Panc1 (cell line): ENCODE data around the gene IL22RA1. TPM values are rescaled to one million over a fixed set of nuclear protein-coding genes. Genes with fewer than 3 reads are reported as not detected.

ENCODE experiments used
- ATAC-seq: fragments of 200-7000 bp; cut with Tn5 transposase; 2 replicates; pipeline ENCODE4 v1.9.1; 2020; ENCODE audit warnings: mild to moderate bottlenecking, moderate library complexity
- BruUV-seq: library from RNA; stranded (reverse); fragments of 400-500 nt; replicated peaks from 2 replicates; lab custom pipeline; 2021; lab: Mats Ljungman, UMichigan
- CTCF ChIA-PET: fragments of 300-600 bp; sonication (Branson Sonifier 250); formaldehyde crosslinking; loops from one replicate; lab custom pipeline; 2022; ENCODE audit warnings: antibody characterized with exemption; lab: Charles Lee
- POLR2A ChIA-PET: fragments of 300-600 bp; sonication (Branson Sonifier 250); formaldehyde crosslinking; loops from one replicate; lab custom pipeline; 2022; ENCODE audit warnings: antibody characterized with exemption; lab: Charles Lee
- DNase-seq: peaks from one replicate; pipeline ENCODE4 v3.0.0-alpha.2; 2010; ENCODE audit warnings: low read depth, low spot score
- H3K27ac ChIP-seq: 2 replicates; pipeline ENCODE4 v1.5.1; 2011; ENCODE audit warnings: mild to moderate bottlenecking, low read length, inconsistent platforms
- H3K27me3 ChIP-seq: fragments of 200-500 bp; sonication (Bioruptor generic); 2 replicates; pipeline ENCODE4 v1.6.0; 2014; ENCODE audit warnings: low read length, inconsistent platforms; ENCODE audit not compliant: control insufficient read depth, insufficient read depth
- H3K36me3 ChIP-seq: fragments of 200-500 bp; sonication (Bioruptor generic); 2 replicates; pipeline ENCODE4 v1.5.1; 2014; ENCODE audit warnings: inconsistent platforms, mild to moderate bottlenecking, low read length, moderate library complexity; ENCODE audit not compliant: control insufficient read depth, insufficient read depth
- H3K4me1 ChIP-seq: 2 replicates; pipeline ENCODE4 v1.5.1; 2011; ENCODE audit warnings: inconsistent platforms, mild to moderate bottlenecking, low read length, moderate library complexity; ENCODE audit not compliant: control insufficient read depth, insufficient read depth
- H3K4me3 ChIP-seq, 2 experiments: 2 replicates each; pipeline ENCODE4 v1.5.1; 2011 to 2012; ENCODE audit warnings: low read depth in 2 of 2, low read length in 2 of 2, mild to moderate bottlenecking in 2 of 2, inconsistent platforms in 1 of 2, moderate library complexity in 1 of 2
- H3K9me3 ChIP-seq: fragments of 200-500 bp; sonication (Bioruptor generic); 2 replicates; pipeline ENCODE4 v1.5.1; 2014; ENCODE audit warnings: low read depth, mild to moderate bottlenecking, inconsistent platforms, low read length, moderate library complexity; ENCODE audit not compliant: control insufficient read depth, insufficient read depth
- POLR2AphosphoS5 ChIP-seq: IDR thresholded peaks from 2 replicates; pipeline ENCODE4 v1.6.1; 2012; ENCODE audit warnings: mild to moderate bottlenecking, low read depth, low read length, moderate library complexity
- SIN3A ChIP-seq: IDR thresholded peaks from 2 replicates; pipeline ENCODE4 v1.6.1; 2012; ENCODE audit warnings: low read depth, mild to moderate bottlenecking, low read length, moderate library complexity, borderline replicate concordance; ENCODE audit not compliant: insufficient read depth
- in situ Hi-C: cut with HindIII; loops from 2 replicates; pipeline ENCODE4 v1.10.0; 2016; ENCODE audit warnings: low sequenced_read_pairs, low pct_unique_long_range_greater_than_20kb
- intact Hi-C: fragments of 100-400 bp; cut with micrococcal nuclease; formaldehyde crosslinking; loops from one replicate; pipeline ENCODE4 v1.10.0; 2022; ENCODE audit not compliant: unreplicated experiment
- total RNA-seq: library from RNA; stranded (reverse); gene quantifications from one replicate; pipeline ENCODE4 v1.2.1, GENCODE V29; 2021; ENCODE audit not compliant: unreplicated experiment
- TF ChIP-seq, protein P1 (sequence below): fragments of 450-650 bp; IDR thresholded peaks from 2 replicates; pipeline ENCODE4 v1.5.1; 2017; ENCODE audit warnings: mild to moderate bottlenecking
- TF ChIP-seq, protein P2 (sequence below), 2 experiments: IDR thresholded peaks; 2 replicates each; pipeline ENCODE4 v1.6.1; 2011 to 2012; ENCODE audit warnings: low read depth in 2 of 2, control low read depth in 1 of 2, low read length in 1 of 2, mild to moderate bottlenecking in 1 of 2, moderate library complexity in 1 of 2; ENCODE audit not compliant: insufficient read depth in 1 of 2

IL22RA1 gene
- total RNA-seq, 1 experiment from 2014 or later = 1.1 TPM

DNA sequence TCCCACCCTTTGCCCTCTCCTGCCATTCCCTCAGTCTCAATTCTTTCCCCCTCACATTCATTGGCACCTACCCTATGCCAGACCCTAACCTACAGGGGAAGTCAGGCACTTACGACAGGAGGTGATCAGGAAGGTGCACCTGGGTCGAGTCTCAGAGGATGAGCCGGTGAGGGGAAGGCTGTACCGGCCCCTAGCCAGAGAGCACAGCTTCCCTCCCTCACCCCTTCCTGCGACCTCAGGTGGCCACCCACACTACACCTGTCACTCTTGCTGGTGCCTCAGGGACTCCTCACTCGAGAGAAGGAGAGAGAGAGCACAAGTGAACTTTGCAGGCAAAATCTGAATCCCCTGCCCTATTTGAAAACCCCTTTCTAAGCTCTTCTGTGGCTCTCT is 29.3 kb downstream of the IL22RA1 start:
- H3K27ac ChIP-seq = no peak overlapping the region
- no peaks in the 10 kb centered on the region; the same call in 1 of the 2 replicates for H3K36me3 ChIP-seq
- no peak for ATAC-seq
- no peaks in the 10 kb centered on the region for H3K27me3 ChIP-seq
- BruUV-seq = no TSS peak
- POLR2A ChIA-PET = no interaction called here
- CTCF ChIA-PET = no interaction called here
- TF ChIP-seq POLR2AphosphoS5 = no peak
- TF ChIP-seq SIN3A = no peak
- intact Hi-C loops (loop anchor here (5.0 kb wide), 1 partner anchor 41 kb away; no protein-coding TSS in a partner anchor), in situ Hi-C loops (no loop called here)
- peaks cover 13% of the 10 kb centered on the region for H3K4me1 ChIP-seq
- no peak for DNase-seq
- H3K9me3 ChIP-seq = no peaks in the 10 kb centered on the region
- no peak overlapping the region for H3K4me3 ChIP-seq

DNA sequence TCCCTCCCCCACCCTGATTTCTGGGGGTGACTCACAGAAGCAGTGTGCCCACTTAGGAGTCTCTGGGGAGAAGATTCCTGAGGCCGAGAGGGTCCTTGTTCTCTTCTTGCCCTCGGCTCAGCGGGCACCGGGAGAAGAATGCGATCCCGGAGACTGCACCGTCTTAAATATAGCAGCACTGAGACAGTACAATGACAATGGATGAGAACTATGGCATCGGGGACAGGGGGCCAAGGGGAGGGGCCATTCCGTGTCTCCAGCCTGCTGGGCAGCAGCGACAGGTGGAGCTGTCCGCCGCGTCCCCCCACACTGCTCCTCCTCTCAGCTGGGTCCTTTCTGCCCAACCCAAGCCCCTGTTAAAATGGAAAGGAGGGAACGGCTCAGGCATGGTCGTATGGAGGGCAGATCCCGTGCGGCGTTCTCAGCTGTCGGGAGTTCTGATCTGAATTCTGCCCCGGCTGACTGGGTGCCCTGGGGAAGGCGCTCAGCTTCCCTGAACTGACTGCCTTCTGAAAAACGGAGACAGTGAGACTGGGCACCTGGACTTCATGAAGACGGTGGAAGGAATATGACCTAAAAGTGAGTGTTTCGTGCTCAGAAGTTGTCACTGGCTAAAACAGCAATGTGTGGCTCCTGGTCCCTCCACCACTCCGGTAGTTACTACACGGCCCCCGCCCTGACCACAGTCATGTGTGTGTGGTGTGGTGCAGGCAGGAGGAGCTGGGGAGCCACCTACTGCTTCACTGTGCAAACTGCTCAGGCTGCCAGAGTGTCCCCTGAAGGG is 30.8 kb downstream of the IL22RA1 start, which contains the start of gene MYOM3:
MYOM3 (minus strand) TSS at position 140 of the 784 bp plus-strand sequence. CDS start 3,499 bp downstream, outside the sequence.
- peak within 1 kb of the TSS; percentile 65; the same call in 1 of the 2 replicates for H3K27ac ChIP-seq
- peak; percentile 33 for DNase-seq
- ATAC-seq = peak; percentile 96
- ChIA-PET POLR2A (no interaction called here), CTCF (interaction anchor here (0.5 to 1.3 kb wide), 7 partner anchors 38 to 340 kb away, joined by 3 to 6 read pairs (median 3); no protein-coding TSS in a partner anchor)
- H3K27me3 ChIP-seq = no peaks in the 10 kb centered on the region
- H3K4me1 ChIP-seq = peaks cover 27% of the 10 kb centered on the region
- no TSS peak for BruUV-seq
- in situ Hi-C loops = no loop called here
- H3K4me3 ChIP-seq = peak within 1 kb of the TSS; percentile 18 to 45; a peak in 3 of 4 replicates
- H3K36me3 ChIP-seq = no peaks in the 10 kb centered on the region; the same call in 1 of the 2 replicates
- no peaks in the 10 kb centered on the region for H3K9me3 ChIP-seq
- intact Hi-C loops = loop anchor here (5.0 kb wide), 1 partner anchor 40 kb away; no protein-coding TSS in a partner anchor
- TF ChIP-seq, protein P1, sequence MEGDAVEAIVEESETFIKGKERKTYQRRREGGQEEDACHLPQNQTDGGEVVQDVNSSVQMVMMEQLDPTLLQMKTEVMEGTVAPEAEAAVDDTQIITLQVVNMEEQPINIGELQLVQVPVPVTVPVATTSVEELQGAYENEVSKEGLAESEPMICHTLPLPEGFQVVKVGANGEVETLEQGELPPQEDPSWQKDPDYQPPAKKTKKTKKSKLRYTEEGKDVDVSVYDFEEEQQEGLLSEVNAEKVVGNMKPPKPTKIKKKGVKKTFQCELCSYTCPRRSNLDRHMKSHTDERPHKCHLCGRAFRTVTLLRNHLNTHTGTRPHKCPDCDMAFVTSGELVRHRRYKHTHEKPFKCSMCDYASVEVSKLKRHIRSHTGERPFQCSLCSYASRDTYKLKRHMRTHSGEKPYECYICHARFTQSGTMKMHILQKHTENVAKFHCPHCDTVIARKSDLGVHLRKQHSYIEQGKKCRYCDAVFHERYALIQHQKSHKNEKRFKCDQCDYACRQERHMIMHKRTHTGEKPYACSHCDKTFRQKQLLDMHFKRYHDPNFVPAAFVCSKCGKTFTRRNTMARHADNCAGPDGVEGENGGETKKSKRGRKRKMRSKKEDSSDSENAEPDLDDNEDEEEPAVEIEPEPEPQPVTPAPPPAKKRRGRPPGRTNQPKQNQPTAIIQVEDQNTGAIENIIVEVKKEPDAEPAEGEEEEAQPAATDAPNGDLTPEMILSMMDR = peak; percentile 90
- TF ChIP-seq, protein P2, sequence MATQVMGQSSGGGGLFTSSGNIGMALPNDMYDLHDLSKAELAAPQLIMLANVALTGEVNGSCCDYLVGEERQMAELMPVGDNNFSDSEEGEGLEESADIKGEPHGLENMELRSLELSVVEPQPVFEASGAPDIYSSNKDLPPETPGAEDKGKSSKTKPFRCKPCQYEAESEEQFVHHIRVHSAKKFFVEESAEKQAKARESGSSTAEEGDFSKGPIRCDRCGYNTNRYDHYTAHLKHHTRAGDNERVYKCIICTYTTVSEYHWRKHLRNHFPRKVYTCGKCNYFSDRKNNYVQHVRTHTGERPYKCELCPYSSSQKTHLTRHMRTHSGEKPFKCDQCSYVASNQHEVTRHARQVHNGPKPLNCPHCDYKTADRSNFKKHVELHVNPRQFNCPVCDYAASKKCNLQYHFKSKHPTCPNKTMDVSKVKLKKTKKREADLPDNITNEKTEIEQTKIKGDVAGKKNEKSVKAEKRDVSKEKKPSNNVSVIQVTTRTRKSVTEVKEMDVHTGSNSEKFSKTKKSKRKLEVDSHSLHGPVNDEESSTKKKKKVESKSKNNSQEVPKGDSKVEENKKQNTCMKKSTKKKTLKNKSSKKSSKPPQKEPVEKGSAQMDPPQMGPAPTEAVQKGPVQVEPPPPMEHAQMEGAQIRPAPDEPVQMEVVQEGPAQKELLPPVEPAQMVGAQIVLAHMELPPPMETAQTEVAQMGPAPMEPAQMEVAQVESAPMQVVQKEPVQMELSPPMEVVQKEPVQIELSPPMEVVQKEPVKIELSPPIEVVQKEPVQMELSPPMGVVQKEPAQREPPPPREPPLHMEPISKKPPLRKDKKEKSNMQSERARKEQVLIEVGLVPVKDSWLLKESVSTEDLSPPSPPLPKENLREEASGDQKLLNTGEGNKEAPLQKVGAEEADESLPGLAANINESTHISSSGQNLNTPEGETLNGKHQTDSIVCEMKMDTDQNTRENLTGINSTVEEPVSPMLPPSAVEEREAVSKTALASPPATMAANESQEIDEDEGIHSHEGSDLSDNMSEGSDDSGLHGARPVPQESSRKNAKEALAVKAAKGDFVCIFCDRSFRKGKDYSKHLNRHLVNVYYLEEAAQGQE (IDR thresholded peaks at IDR 0.05; ENCODE audit: insufficient read depth in 1 of 2, low read depth in 2 of 2, low read length in 1 of 2) = no peak
